Lower lobe of right lung (tissue), 2 donors: Measurements from ENCODE around the gene CDT1. TPM values are rescaled to one million over a fixed set of nuclear protein-coding genes. Genes with fewer than 3 reads are reported as not detected.

Experiments used
- ATAC-seq, 2 donors: fragments of 200-7000 bp; cut with Tn5 transposase; one replicate each; pipeline ENCODE4 v1.9.1; 2020 to 2022; ENCODE audit warnings: mild to moderate bottlenecking in 2 of 2, moderate library complexity in 2 of 2
- DNase-seq: peaks from one replicate; pipeline ENCODE4 v3.0.0-alpha.2; 2020
- H3K27ac ChIP-seq: fragments of 200-600 bp; one replicate; pipeline ENCODE4 v1.8.0; 2022
- H3K27me3 ChIP-seq: fragments of 200-600 bp; one replicate; pipeline ENCODE4 v1.8.0; 2022; ENCODE audit warnings: low read depth
- H3K36me3 ChIP-seq: fragments of 200-600 bp; one replicate; pipeline ENCODE4 v1.8.0; 2022; ENCODE audit warnings: mild to moderate bottlenecking
- H3K4me1 ChIP-seq: fragments of 200-600 bp; one replicate; pipeline ENCODE4 v1.8.0; 2022
- H3K4me3 ChIP-seq: fragments of 200-600 bp; one replicate; pipeline ENCODE4 v1.8.0; 2022; ENCODE audit warnings: mild to moderate bottlenecking
- H3K9me3 ChIP-seq: fragments of 200-600 bp; one replicate; pipeline ENCODE4 v1.8.0; 2022
- CTCF ChIP-seq: fragments of 200-600 bp; IDR thresholded peaks from one replicate; pipeline ENCODE4 v1.8.0; 2022; ENCODE audit warnings: antibody characterized with exemption, mild to moderate bottlenecking
- intact Hi-C: fragments of 100-400 bp; cut with DNase I; formaldehyde crosslinking; loops from one replicate; pipeline ENCODE4 v1.11.0; 2022
- total RNA-seq: library from RNA; stranded (reverse); fragmentation: NEBNext Ultra II Directional; extraction: Animal tissue kit (Norgen Biotek cat#: 25700); gene quantifications from one replicate; pipeline ENCODE4 v1.2.1, GENCODE V29; 2021
- donor health status: DM: no; HTN: yes; CAD: no; lungs with severe emphysema.

CDT1 gene
- total RNA-seq, 1 donor from 2014 or later, result 3.5 TPM

DNA sequence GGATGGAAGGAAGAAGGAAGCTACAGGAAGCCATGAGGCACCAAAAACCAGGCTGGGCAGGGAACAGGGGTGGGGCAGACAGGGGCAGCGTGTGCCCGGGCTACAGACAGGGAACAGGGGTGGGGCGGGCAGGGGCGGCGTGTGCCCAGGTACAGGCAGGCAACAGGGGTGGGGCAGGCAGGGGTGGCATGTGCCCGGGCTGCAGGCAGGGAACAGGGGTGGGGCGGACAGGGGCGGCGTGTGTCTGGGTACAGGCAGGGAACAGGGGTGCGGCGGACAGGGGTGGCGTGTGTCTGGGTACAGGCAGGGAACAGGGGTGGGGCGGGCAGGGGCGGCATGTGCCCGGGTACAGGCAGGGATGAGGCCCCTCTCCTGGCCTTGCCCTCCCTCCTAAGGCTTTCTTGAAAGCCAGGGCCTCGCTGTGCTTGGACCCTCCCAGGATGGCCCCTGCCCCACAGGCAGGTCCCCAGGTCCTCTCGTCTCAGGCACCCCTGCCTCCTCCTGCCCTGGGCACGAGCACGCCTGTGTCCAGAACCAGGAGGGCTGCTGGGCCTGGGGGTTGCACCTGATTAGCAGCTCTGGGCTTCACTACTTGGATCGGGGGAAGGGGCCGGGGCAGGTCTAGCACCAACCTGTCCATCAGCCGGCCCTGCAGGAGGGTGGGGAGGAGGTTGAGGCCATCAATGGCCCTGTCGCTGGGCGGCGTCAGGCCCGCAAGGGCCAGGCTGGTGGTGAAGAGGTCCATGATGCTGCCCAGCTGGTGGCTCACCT is 22.7 kb downstream of the CDT1 start:
- intact Hi-C loops, result no loop called here
- peaks cover 50% of the 10 kb centered on the region for H3K36me3 ChIP-seq
- no peak for TF ChIP-seq CTCF

DNA sequence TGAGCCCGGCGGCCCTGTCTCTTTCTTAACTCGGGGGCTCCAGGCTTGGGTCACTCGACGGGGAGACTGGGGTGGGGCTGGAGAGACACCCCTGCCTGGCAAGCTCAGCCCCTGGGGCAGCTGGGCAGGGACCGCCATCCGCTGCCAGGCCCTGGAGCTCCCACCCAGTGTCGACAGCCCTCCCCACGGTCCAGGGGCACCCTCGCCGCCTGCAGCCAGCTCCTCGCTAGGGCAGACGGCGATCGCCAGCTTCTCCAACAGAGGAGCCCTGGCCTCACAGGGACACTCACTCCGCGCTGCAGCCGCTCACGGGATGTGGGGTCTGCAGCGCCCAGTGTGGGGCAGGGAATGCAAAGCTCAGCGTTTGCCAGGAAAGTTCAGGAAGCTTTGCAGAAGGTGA is 24.1 kb downstream of the CDT1 start:
- H3K36me3 ChIP-seq, result peaks cover 36% of the 10 kb centered on the region

More for the DNA sequence above, 22.7 kb downstream of the CDT1 start:
- H3K4me3 ChIP-seq, result no peak overlapping the region
- ATAC-seq (no peak), DNase-seq (no peak)
- H3K9me3 ChIP-seq, result no peaks in the 10 kb centered on the region
- no peak overlapping the region for H3K27ac ChIP-seq
- no peaks in the 10 kb centered on the region for H3K4me1 ChIP-seq
- H3K27me3 ChIP-seq, result no peaks in the 10 kb centered on the region

GRCh38 chr16:88828711-88829110 is 25.1 kb downstream of the CDT1 start:
- Histone ChIP-seq H3K4me3 (no peak overlapping the region), H3K4me1 (no peaks in the 10 kb centered on the region), H3K36me3 (peaks cover 31% of the 10 kb centered on the region), H3K27me3 (no peaks in the 10 kb centered on the region), H3K9me3 (no peaks in the 10 kb centered on the region), H3K27ac (no peak overlapping the region)
- intact Hi-C loops, result no loop called here
- ATAC-seq, result no peak
- DNase-seq, result no peak
- no peak for TF ChIP-seq CTCF

More for the DNA sequence above, 24.1 kb downstream of the CDT1 start:
- Histone ChIP-seq H3K27ac (no peak overlapping the region), H3K4me1 (no peaks in the 10 kb centered on the region), H3K4me3 (no peak overlapping the region), H3K9me3 (no peaks in the 10 kb centered on the region), H3K27me3 (no peaks in the 10 kb centered on the region)
- no peak for TF ChIP-seq CTCF
- ATAC-seq (no peak), DNase-seq (no peak)
- intact Hi-C loops, result no loop called here

DNA sequence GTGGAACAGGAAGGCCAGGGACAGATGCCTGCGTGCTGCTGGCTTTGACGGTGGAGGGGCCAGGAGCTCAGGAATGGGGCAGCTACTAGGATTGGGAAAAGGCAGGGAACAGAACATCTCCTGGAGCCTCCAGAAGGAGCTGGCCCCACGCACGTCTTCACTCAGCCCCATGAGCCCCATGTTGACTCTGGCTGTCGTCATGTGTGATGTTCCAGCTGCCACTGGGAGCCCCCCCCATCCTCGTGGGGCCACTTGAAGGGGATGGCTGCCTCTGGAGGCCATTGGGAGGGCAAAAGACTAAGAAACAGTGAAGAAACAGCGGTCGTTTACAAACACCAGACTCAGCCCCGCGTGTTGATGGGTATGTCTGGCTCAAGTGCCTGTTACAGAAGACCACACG is 26.7 kb downstream of the CDT1 start:
- no peaks in the 10 kb centered on the region for H3K4me1 ChIP-seq
- no peaks in the 10 kb centered on the region for H3K9me3 ChIP-seq
- no peak overlapping the region for H3K4me3 ChIP-seq
- H3K36me3 ChIP-seq, result peaks cover 28% of the 10 kb centered on the region
- H3K27me3 ChIP-seq, result no peaks in the 10 kb centered on the region
- DNase-seq (no peak), ATAC-seq (peak; percentile 24 to 60)
- intact Hi-C loops, result no loop called here
- no peak overlapping the region for H3K27ac ChIP-seq
- TF ChIP-seq CTCF, result no peak

DNA sequence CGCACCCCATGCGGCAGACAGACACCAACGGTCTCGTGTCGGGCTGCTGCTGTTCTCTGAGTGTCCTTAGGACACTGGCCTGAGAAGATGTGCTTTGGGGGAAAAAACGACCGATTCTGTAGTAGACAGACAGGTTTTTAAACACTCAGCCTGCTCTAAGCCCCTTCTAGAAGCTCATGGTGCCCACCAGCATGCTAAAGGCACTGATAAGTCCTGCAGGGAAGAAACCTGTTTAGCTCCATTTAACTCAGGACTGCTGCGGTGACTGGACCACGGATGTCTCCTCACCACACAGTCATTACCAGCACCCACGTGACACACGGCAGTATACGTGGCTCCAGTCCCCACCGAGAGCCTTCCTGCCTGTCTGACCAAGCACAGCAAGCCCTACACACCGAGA is 27.2 kb downstream of the CDT1 start:
- TF ChIP-seq CTCF, result no peak
- Histone ChIP-seq H3K4me1 (no peaks in the 10 kb centered on the region), H3K4me3 (no peak overlapping the region), H3K36me3 (peaks cover 33% of the 10 kb centered on the region), H3K27me3 (no peaks in the 10 kb centered on the region), H3K9me3 (no peaks in the 10 kb centered on the region), H3K27ac (no peak overlapping the region)
- DNase-seq (no peak), ATAC-seq (no peak)
- intact Hi-C loops, result no loop called here
